GM19372 (cell line): ENCODE results near the gene GEMIN5.
A peak's percentile ranks its signal among the peaks of the same experiment; 100 is the strongest.
"Not testable (repeated sequence)": the region's sequence is repeated elsewhere in the genome, so short reads cannot be mapped to it uniquely, and the experiment has no call there.

Source experiments
- ATAC-seq: cut with Tn5 transposase; IDR thresholded peaks from one replicate; pipeline ENCODE4 v1.9.1; 2021; ENCODE audit warnings: mild to moderate bottlenecking, low read depth, moderate library complexity; ENCODE audit not compliant: unreplicated experiment

GEMIN5 gene

GRCh38 chr5:154943527-154943926, 5.5 kb upstream of the GEMIN5 start:
- ATAC-seq, result no peak

DNA sequence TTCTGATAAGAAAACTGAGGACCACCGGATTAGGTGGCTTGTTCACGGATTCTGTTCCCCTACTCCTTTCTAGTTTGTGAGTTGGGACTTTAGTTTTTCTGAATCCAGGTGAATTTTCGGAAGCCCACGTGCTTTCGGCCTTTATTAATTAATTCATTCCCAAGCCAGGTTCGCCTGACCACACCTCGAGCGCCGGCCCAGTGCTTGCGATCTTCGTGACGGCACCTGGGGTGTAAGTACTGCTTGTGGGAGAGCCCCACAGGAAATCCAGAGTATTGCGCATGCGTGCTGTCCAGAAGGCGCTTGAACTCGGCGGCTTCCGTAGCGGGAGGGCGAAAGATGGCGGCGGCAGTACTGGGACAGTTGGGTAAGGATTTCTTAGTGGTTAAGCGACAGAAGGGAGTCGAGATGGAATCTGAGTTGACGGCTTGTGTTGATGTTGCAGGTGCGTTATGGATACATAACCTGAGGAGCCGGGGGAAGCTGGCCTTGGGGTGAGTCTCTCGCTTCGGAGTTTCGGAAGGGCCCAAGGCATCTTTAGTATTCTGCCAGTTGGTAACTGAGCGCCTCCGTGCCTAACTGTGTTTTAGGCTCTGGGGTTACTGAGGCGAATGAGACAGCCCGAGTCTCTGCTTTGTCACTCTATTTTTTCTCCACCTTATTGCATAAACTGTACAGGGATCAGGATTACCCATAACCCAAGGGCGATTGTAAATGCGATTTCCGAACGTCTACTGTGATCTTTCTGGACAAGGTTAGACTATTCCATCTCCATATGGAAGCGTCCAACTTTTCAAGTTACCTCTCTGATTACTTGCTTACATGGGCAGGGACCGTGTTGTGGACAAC, 3.0 kb upstream of the GEMIN5 start, which contains the start of gene MRPL22:
MRPL22 (plus strand) TSS at position 302 of the 849 bp plus-strand sequence; CDS start at position 340, 38 bp downstream.
- ATAC-seq, result peak; percentile 48

GRCh38 chr5:154940375-154940771, 2.4 kb upstream of the GEMIN5 start:
- no peak for ATAC-seq

DNA sequence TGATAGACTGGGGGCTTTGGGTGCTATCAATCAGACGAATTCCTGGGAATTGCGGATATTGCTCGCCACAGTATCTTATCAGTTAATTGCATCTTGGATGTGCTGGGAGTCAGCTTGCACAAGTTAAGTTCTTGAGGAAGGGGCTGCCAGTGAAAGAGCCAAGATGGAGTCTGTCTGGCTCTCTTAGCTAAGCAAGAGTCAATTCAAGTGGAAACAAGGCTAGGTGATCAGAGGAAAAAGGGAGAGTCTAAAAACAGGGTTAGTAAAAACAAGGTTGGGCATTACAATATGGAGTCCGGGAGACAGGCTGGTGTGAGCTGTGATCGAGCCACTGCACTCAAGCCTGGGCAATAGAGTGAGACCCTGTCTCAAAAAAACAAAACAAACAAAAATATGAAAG, 1.4 kb upstream of the GEMIN5 start:
- not testable (repeated sequence) for ATAC-seq

DNA sequence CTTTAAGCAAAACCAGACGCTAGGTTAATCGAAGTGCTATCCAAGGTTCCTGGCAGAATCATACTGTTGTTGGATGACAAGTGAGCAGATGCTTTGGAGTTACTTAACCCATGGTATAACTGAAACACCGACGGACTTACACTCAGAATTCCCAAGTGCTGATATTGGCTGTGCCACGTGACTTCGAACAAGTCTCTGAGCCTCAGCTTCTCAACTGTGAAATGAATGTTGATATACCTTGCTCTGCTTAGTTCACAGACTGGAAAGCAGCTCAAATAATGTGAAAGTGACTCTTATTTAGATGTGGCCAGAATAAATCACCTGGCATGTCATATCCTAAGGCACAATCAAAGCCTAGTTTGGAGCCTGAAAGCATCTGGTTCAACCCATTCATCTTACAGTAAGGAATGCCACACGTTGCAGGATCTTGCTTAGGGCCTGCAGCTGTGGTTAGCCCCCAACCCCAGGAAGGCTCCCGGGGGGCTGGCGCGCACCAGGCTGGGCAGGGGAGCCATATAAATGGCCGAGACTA, 759 bp downstream of the GEMIN5 start:
- no peak for ATAC-seq

DNA sequence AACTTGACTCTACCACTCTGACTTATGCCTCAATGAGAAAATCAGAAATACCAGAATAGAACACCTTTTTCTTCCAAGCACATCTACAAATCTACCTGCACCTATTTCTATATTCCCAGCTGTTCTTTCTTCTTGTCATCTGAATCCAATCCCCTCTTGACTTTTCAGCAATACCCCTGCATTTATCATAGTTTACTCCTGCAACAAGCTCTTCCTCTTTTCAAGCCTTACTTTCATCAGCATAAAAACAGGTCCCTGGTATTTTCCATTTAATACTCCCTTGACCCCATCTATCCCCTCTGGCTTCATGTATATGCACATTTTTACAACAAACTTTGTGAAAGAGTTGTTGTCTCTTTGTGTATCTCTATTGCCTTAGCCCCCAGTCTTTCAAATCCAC, 3.1 kb downstream of the GEMIN5 start:
- no peak for ATAC-seq

GRCh38 chr5:154933537-154933936, 4.5 kb downstream of the GEMIN5 start:
- ATAC-seq, result no peak

DNA sequence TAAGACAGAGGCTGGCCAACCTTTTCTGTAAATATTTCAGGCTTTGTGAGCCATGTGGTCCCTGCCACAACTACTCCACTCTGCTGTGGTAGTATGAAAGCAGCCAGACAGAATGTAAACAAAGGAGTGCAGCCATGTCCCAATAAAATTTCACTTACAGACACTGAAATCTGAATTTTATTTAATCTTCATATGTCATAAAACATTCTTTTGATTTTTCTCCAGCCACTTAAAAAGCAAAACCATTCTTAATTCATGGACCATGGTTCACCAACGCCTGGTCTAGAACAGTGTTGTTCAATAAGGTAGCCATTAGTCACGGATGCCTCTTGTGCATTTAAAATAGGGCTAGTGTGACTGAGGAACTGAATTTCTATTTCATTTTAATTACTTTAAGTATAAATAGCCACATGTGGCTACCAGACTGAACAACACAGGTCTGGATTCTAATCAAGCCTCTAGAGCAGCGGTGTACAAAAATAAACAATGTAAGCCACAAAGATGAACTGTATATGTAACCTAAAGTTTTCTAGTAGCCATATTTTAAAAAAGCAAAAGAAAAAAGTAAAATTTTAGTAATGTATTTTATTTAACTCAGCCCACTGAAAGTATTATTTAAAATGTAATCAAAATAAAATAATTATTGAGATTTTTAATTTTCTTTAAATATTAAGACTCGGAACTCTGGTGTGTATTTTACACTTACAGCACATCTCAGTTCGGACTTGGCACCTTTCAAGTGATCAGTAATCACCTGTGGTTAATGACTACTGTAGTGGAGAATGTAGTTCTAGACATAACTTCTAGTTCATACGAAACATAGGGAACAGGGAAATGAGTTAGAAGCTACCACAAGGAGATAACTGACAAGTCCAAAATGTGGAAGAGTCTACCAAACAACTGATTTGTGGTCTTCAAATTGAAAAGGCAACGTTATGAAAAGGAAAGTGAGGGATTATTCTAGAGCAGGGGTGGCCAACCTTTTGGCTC, 14.3 kb downstream of the GEMIN5 start:
- no peak for ATAC-seq

DNA sequence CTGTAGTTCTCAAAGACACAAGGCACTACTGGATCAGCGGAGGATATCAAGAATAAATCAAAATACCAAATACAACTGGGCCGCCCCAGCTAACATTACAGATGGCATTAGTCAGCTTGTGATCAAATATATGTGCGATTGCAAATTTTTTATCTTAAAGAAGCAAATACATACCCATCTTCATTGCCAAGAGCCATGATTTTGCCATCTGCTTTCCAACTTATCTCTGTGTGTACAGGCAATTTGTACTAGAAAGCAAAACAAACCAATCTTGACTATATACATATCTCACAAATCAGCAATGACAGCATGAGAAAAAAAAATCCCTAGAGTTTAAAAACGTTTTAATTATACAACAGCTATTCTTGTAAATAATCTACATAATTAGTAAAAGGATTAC, 20.3 kb downstream of the GEMIN5 start:
- ATAC-seq, result no peak

DNA sequence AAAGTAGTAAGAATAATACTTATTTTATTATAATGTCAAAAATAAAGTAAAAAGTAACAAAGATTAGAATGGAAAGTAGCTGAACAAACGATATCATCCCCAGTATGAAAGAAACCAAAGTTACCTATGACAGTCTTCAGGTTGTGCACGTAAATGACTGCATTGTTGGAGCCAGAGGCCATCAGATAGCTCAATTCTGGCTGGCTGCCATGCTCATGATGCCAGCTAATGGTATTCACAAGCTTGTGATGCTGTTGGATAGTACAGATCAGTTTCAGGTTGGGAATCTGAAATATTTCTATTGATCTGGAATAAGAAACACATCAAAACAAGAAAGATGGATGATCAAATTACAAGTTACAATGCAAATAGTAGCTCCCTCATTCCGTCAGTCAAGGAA, 21.1 kb downstream of the GEMIN5 start:
- ATAC-seq, result no peak

DNA sequence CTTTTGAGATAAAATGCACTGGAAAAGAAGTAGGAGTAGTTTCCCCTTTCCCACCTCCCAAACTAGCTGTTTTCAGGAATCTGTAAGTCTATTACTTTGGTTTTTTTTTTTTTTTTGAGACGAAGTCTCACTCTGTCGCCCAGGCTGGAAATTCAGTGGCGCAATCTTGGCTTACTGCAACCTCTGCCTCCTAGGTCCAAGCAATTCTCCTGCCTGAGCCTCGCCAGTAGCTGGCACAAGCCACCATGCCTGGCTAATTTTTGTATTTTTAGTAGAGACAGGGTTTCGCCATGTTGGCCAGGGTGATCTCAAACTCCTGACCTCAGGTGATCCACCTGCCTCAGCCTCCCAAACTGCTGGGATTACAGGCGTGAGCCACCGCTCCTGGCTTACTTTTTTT, 32.4 kb downstream of the GEMIN5 start:
- not testable (repeated sequence) for ATAC-seq

DNA sequence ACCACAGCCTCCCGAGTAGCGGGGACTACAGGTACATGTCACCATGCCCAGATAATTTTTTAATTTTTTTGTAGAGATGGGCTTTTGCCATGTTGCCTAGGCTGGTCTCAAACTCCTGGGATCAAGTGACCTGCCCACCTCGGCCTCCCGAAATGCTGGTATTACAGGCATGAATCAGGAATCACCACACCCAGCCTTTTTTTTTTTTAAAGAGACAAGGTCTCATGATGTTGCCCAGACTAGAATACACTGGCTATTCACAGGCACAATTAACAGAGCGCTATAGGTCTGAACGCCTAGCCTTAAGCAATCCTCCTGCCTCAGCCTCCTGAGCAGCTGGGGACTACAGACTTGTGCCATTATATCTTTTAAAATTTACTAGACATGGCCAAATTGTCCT, 36.1 kb downstream of the GEMIN5 start:
- no peak for ATAC-seq

GRCh38 chr5:154901276-154901675, 36.7 kb downstream of the GEMIN5 start:
- ATAC-seq, result no peak

DNA sequence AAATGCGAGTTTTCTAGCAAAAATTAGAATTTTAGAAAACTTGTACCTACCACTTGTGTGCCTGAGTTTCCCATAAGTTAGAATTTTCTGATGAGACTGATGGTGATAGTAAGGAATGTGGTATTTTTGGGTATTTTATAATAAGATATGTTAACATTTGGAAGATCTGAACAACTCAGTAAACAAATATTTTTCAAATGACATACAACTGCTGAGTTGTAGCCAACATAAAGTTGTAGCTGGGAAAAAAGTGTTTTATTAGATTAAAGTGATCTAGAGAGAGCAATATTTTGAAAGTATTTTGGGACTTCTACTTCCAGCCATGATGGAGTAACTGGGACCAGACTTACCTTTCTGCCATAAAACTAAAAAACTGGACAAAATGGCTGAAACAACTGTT, 37.9 kb downstream of the GEMIN5 start:
- no peak for ATAC-seq

- ATAC-seq, result no peak
Measured at GRCh38 chr5:154899151-154899816, 38.7 kb downstream of the GEMIN5 start.

- ATAC-seq, result no peak
Measured at GRCh38 chr5:154898210-154898609, 39.8 kb downstream of the GEMIN5 start.

DNA sequence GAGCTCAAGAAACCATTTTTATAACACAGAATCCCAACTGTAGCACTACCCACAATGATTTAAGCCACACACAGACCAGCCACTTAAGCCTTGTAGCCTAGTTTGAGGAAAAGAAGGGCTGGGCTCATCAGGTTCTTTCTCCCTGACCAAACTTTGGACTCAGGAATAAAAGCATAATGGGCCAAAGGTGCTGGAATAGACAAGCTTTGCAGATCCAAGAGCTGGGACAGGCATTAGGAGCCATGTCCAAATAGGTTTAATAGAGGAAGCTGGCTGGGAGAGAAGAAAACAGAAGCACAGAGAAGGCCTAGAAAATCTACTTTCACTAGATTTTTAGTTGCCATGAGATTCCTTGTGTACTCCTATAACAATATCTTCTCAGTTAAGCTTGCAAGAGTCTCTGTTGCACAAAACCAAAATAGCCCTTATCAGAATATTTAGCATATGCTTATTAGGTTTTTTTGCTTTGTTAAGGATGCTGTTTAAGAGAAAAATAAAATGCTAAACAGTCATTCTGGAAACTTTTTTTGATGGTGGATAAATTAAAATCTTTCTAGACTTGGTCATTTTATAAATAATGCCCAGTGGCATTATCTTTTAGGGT, 41.3 kb downstream of the GEMIN5 start:
- ATAC-seq, result no peak

DNA sequence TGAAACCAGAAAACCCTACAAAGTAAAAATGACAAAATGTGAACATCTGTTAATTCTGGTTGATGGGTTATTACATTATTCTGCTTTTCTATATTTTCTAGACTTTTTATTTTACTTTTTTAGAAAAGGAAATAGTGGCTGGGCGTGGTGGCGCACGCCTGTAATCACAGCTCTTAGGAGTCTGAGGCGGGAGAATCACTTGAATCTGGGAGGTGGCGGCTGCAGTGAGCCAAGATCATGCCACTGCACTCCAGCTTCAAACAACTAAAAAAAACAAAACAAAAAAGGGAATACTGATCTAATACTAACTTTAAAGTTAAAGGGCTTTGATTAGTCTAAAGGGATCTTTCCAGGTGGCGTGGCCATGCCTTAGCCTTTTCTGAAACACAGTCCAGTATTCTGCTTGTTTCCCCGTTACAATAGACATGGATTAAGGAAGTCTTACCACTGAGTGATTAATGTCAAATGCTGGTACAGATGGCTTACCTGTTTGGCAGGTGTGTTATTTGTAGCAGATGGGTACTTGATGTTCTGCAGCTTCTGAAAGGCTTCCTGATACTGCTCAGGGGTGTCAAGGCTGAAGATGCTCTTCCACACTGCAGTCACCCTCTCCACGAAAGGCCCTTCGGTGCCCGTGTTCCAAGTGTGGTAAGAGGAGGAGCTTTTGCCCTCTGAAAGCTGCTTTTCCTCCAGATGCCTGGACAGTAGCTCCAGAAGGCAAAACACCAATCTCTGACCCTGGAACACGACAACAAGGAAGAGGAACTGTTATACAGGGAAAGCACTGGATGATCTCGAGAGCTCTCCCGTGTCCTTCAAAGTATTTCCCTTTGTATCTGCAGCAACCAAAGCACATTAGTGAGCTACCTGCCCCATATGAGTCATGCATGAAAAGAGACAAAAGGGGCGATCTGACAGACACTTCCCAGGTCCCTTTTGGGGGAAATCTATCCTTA, 42.1 kb downstream of the GEMIN5 start:
- no peak for ATAC-seq

DNA sequence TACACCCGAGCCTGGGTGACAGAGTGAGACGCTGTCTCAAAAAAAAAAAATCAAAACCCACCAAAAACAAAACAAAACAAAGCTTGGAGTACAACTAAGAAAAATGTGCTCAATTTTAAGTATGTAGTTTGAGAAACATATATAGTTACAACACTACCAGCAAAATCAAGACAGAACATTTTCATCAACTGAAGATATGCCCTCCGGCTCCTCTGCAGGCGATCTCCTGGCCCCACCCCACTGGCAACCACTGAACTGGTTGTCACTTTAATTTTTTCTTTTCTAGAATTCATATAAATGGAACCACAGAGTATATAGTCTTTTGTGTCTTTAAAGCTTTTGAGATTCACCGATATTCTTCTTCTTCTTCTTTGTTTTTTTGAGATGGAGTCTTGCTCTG, 44.6 kb downstream of the GEMIN5 start:
- ATAC-seq, result no peak
